A549 (cell line): ENCODE results near the gene SLC9A9. TPM values are rescaled to one million over a fixed set of nuclear protein-coding genes. Genes with fewer than 3 reads are reported as not detected.

Source experiments
- ATAC-seq, 2 experiments: fragments of 200-7000 bp in 1 of 2; fragments of >200 bp in 1 of 2; cut with Nextera tagmentation in 1 of 2; cut with Tn5 transposase in 1 of 2; 3 replicates each; pipeline versions ENCODE4 v1.8.0 to v1.9.1; 2018 to 2020; ENCODE audit warnings: mild to moderate bottlenecking in 1 of 2, moderate library complexity in 1 of 2
- CTCF ChIA-PET: fragments of 300-600 bp; sonication (Branson Sonifier 250); formaldehyde crosslinking; extraction: SDS; loops from one replicate; lab custom pipeline; 2021; ENCODE audit warnings: antibody characterized with exemption, inconsistent platforms; lab: Yijun Ruan, JAX
- POLR2A ChIA-PET: fragments of 350-600 bp; formaldehyde crosslinking; extraction: SDS; loops from one replicate; lab custom pipeline; 2021; ENCODE audit warnings: antibody characterized with exemption, inconsistent platforms; lab: Yijun Ruan, JAX
- DNase-seq, 2 experiments: peaks; one replicate each; pipeline versions ENCODE4 v3.0.0 to v3.0.0-alpha.2; 2011 to 2016; ENCODE audit warnings: low read depth in 1 of 2, low spot score in 1 of 2
- FAIRE-seq: peaks from 2 replicates; lab custom pipeline; 2011; peaks lifted over from hg19 to GRCh38; lab: Jason Lieb, UNC
- H3K27ac ChIP-seq, 2 experiments: fragments of >200 bp; sonication (Bioruptor Twin); formaldehyde crosslinking; 3 replicates each; pipeline ENCODE4 v1.5.1; 2016 to 2017
- H3K4me1 ChIP-seq: fragments of >200 bp; sonication (Bioruptor Twin); formaldehyde crosslinking; 3 replicates; pipeline ENCODE4 v1.6.1; 2016
- H3K4me2 ChIP-seq: fragments of >200 bp; sonication (Bioruptor Twin); formaldehyde crosslinking; 3 replicates; pipeline ENCODE4 v1.6.1; 2016
- H3K4me3 ChIP-seq: fragments of >200 bp; sonication (Bioruptor Twin); formaldehyde crosslinking; 3 replicates; pipeline ENCODE4 v1.5.1; 2016
- H3K9me3 ChIP-seq: fragments of >200 bp; sonication (Bioruptor Twin); formaldehyde crosslinking; 3 replicates; pipeline ENCODE4 v1.6.1; 2016
- EHMT2 ChIP-seq: fragments of 200-600 bp; sonication (generic); IDR thresholded peaks from 2 replicates; pipeline ENCODE4 v1.6.1; 2016; ENCODE audit warnings: antibody characterized with exemption, low read depth, mild to moderate bottlenecking, moderate library complexity
- EP300 ChIP-seq, 2 experiments: fragments of >200 bp; sonication (Bioruptor Twin); formaldehyde crosslinking; IDR thresholded peaks; 2 replicates in 1 of 2; 3 replicates in 1 of 2; pipeline ENCODE4 v1.6.1; 2016 to 2017
- FOSB ChIP-seq: fragments of 250-450 bp; sonication (Bioruptor Pico); IDR thresholded peaks from 2 replicates; pipeline ENCODE4 v1.5.0; 2020; ENCODE audit warnings: mild to moderate bottlenecking, moderate library complexity
- FOXS1 ChIP-seq: fragments of 250-450 bp; sonication (Bioruptor Pico); IDR thresholded peaks from 2 replicates; pipeline ENCODE4 v1.5.0; 2020; ENCODE audit warnings: mild to moderate bottlenecking, moderate library complexity
- GATA3 ChIP-seq: IDR thresholded peaks from 2 replicates; pipeline ENCODE4 v1.6.1; 2012; ENCODE audit warnings: borderline replicate concordance
- HDAC2 ChIP-seq: fragments of 200-600 bp; sonication (generic); IDR thresholded peaks from 2 replicates; pipeline ENCODE4 v1.6.1; 2016
- HEYL ChIP-seq: fragments of 250-450 bp; sonication (Bioruptor Pico); IDR thresholded peaks from 2 replicates; pipeline ENCODE4 v1.8.0; 2021; ENCODE audit warnings: mild to moderate bottlenecking, moderate library complexity
- HOXB13 ChIP-seq: fragments of 250-450 bp; sonication (Bioruptor Pico); IDR thresholded peaks from 2 replicates; pipeline ENCODE4 v1.5.0; 2020; ENCODE audit warnings: low read depth, mild to moderate bottlenecking, moderate library complexity
- HOXB5 ChIP-seq: fragments of 250-450 bp; sonication (Bioruptor Pico); IDR thresholded peaks from 2 replicates; pipeline ENCODE4 v1.5.0; 2020; ENCODE audit warnings: mild to moderate bottlenecking, moderate library complexity
- JUN ChIP-seq, 2 experiments: fragments of >200 bp; sonication (Bioruptor Twin); formaldehyde crosslinking; IDR thresholded peaks; 2 replicates in 1 of 2; 3 replicates in 1 of 2; pipeline ENCODE4 v1.6.1; 2016 to 2017
- KDM1A ChIP-seq: fragments of 200-600 bp; sonication (generic); IDR thresholded peaks from 2 replicates; pipeline ENCODE4 v1.6.1; 2016; ENCODE audit warnings: low read depth, mild to moderate bottlenecking
- KDM5A ChIP-seq: fragments of 200-600 bp; sonication (generic); IDR thresholded peaks from 2 replicates; pipeline ENCODE4 v1.6.1; 2016; ENCODE audit warnings: antibody characterized with exemption, mild to moderate bottlenecking
- NFE2L2 ChIP-seq: fragments of 150-350 bp; conservative IDR thresholded peaks from 2 replicates; pipeline ENCODE4 v1.6.1; 2014; ENCODE audit warnings: low read length
- NR3C1 ChIP-seq: fragments of >200 bp; sonication (Bioruptor Twin); formaldehyde crosslinking; IDR thresholded peaks from 3 replicates; pipeline ENCODE4 v1.6.1; 2017
- POLR2AphosphoS2 ChIP-seq: conservative IDR thresholded peaks from 2 replicates; pipeline ENCODE4 v1.6.1; 2012; ENCODE audit warnings: low read length, improper control_type of control experiment, inconsistent platforms
- TFCP2L1 ChIP-seq: fragments of 250-450 bp; sonication (Bioruptor Pico); IDR thresholded peaks from 2 replicates; pipeline ENCODE4 v1.5.0; 2021; ENCODE audit warnings: mild to moderate bottlenecking
- ZC3H11A ChIP-seq: fragments of 450-650 bp; IDR thresholded peaks from 2 replicates; pipeline ENCODE4 v1.6.1; 2014; ENCODE audit warnings: antibody characterized with exemption, mild to moderate bottlenecking
- WGBS: methylation state at CpG from one replicate; pipeline ENCODE4 v1.1.6; 2017; ENCODE audit errors: missing lambda C conversion rate; 5-methylcytosine and 5-hydroxymethylcytosine counted together
- polyA plus RNA-seq, 4 experiments: library from polyadenylated mRNA; depleted of rRNA in 3 of 4; stranded (reverse); fragments of >200 nt; fragmentation: RNase III in 1 of 4; extraction: RNeasy Plus Mini Kit Qiagen cat#74134 plus additional on column Dnase treatment in 1 of 4; gene quantifications; 2 replicates in 3 of 4; 3 replicates in 1 of 4; pipeline ENCODE4 v1.2.3, GENCODE V29; 2011 to 2017
- TF ChIP-seq, protein P1 (sequence below): IDR thresholded peaks from 2 replicates; pipeline ENCODE4 v1.6.1; 2012; ENCODE audit warnings: low read depth, borderline replicate concordance
- TF ChIP-seq, protein P2 (sequence below): IDR thresholded peaks from 2 replicates; pipeline ENCODE4 v1.6.1; 2012
- TF ChIP-seq, protein P3 (sequence below): fragments of 200-600 bp; sonication (generic); IDR thresholded peaks from 2 replicates; pipeline ENCODE4 v1.6.1; 2016; ENCODE audit warnings: antibody characterized with exemption, mild to moderate bottlenecking, moderate library complexity
- TF ChIP-seq, protein P4 (sequence below): IDR thresholded peaks from 2 replicates; pipeline ENCODE4 v1.6.1; 2012

SLC9A9 gene
- polyA plus RNA-seq, 2 of the 4 experiments (the other 2 are of a cell fraction) = 0.10 to 0.32 TPM

DNA sequence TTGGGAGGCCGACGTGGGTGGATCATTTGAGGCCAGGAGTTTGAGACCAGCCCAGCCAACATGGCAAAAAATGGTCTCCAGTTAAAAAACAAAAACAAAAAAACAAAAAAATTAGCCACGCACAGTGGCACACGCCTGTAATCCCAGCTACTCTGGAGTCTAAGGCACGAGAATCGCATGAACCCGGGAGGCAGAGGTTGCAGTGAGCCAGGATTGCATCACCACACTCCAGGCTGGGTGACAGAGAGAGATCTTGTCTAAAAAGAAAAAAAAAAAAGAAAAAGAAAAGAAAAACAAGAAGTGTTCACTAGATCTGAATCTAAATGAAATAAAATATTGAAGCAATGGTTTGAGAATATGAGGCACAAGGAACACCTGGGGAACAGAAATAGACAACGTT lies 36.7 kb downstream of the SLC9A9 start:
- no peak overlapping the region for H3K4me3 ChIP-seq
- no peak for DNase-seq
- FAIRE-seq = no peak
- H3K4me2 ChIP-seq = no peak overlapping the region
- no peak overlapping the region for H3K27ac ChIP-seq
- CTCF ChIA-PET = interaction anchor here (0.7 to 1.3 kb wide), 2 partner anchors 9 to 960 kb away, joined by 3 to 4 read pairs; no protein-coding TSS in a partner anchor
- POLR2A ChIA-PET = no interaction called here
- no peak for TF ChIP-seq HDAC2
- TF ChIP-seq EHMT2 = no peak
- no peak for TF ChIP-seq JUN (IDR thresholded peaks at IDR 0.05)
- no peak for TF ChIP-seq GATA3
- TF ChIP-seq, protein P1, sequence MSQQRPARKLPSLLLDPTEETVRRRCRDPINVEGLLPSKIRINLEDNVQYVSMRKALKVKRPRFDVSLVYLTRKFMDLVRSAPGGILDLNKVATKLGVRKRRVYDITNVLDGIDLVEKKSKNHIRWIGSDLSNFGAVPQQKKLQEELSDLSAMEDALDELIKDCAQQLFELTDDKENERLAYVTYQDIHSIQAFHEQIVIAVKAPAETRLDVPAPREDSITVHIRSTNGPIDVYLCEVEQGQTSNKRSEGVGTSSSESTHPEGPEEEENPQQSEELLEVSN = no peak
- no peak for TF ChIP-seq KDM1A
- TF ChIP-seq ZC3H11A = no peak
- TF ChIP-seq, protein P2, sequence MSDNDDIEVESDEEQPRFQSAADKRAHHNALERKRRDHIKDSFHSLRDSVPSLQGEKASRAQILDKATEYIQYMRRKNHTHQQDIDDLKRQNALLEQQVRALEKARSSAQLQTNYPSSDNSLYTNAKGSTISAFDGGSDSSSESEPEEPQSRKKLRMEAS = no peak
- no peak for TF ChIP-seq EP300 (IDR thresholded peaks at IDR 0.05)
- TF ChIP-seq HOXB13 (CRISPR knock-in tag) = no peak
- TF ChIP-seq, protein P3, sequence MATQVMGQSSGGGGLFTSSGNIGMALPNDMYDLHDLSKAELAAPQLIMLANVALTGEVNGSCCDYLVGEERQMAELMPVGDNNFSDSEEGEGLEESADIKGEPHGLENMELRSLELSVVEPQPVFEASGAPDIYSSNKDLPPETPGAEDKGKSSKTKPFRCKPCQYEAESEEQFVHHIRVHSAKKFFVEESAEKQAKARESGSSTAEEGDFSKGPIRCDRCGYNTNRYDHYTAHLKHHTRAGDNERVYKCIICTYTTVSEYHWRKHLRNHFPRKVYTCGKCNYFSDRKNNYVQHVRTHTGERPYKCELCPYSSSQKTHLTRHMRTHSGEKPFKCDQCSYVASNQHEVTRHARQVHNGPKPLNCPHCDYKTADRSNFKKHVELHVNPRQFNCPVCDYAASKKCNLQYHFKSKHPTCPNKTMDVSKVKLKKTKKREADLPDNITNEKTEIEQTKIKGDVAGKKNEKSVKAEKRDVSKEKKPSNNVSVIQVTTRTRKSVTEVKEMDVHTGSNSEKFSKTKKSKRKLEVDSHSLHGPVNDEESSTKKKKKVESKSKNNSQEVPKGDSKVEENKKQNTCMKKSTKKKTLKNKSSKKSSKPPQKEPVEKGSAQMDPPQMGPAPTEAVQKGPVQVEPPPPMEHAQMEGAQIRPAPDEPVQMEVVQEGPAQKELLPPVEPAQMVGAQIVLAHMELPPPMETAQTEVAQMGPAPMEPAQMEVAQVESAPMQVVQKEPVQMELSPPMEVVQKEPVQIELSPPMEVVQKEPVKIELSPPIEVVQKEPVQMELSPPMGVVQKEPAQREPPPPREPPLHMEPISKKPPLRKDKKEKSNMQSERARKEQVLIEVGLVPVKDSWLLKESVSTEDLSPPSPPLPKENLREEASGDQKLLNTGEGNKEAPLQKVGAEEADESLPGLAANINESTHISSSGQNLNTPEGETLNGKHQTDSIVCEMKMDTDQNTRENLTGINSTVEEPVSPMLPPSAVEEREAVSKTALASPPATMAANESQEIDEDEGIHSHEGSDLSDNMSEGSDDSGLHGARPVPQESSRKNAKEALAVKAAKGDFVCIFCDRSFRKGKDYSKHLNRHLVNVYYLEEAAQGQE = no peak
- TF ChIP-seq FOSB (CRISPR knock-in tag) = no peak
- TF ChIP-seq, protein P4, sequence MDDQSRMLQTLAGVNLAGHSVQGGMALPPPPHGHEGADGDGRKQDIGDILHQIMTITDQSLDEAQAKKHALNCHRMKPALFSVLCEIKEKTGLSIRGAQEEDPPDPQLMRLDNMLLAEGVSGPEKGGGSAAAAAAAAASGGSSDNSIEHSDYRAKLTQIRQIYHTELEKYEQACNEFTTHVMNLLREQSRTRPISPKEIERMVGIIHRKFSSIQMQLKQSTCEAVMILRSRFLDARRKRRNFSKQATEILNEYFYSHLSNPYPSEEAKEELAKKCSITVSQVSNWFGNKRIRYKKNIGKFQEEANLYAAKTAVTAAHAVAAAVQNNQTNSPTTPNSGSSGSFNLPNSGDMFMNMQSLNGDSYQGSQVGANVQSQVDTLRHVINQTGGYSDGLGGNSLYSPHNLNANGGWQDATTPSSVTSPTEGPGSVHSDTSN = no peak
- TF ChIP-seq TFCP2L1 = no peak
- no peak for TF ChIP-seq NR3C1
- TF ChIP-seq HEYL (CRISPR knock-in tag) = no peak
- no peak for TF ChIP-seq FOXS1 (CRISPR knock-in tag)
- TF ChIP-seq POLR2AphosphoS2 = no peak
- WGBS = 41% methylated on average over 8 of the region's 8 CpGs
- H3K4me1 ChIP-seq = no peaks in the 10 kb centered on the region
- ATAC-seq = no peak
- no peaks in the 10 kb centered on the region for H3K9me3 ChIP-seq

DNA sequence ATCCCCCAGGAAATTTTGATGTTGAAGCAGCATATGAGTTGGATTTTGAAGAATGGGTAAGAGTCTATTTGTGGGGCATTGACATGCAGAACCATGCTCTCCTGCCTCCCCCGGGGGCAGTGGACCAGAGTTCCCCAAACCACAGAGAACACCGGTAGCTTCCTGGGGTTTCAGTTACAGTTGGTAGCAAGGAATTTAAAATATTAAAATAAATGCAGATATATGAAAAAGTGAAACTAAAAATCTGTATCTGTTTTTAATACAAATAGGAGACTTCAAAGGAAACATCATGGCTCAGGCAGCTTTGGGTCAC lies 37.4 kb downstream of the SLC9A9 start:
- Histone ChIP-seq H3K4me2 (no peak overlapping the region), H3K4me1 (no peaks in the 10 kb centered on the region), H3K27ac (no peak overlapping the region), H3K9me3 (no peaks in the 10 kb centered on the region), H3K4me3 (no peak overlapping the region)
- POLR2A ChIA-PET = no interaction called here
- no peak for ATAC-seq
- 62% methylated on average over 2 of the region's 2 CpGs for WGBS
- TF ChIP-seq HOXB5 (no peak), KDM5A (no peak), NFE2L2 (no peak)
- TF ChIP-seq, all 56 proteins: peak for 0
- FAIRE-seq = no peak
- CTCF ChIA-PET = no interaction called here
- no peak for DNase-seq
